AG09319 (cell line): Measurements from ENCODE around the gene CTNND2.

Source experiments
- DNase-seq: peaks from one replicate; pipeline ENCODE4 v3.0.0-alpha.2; 2010; ENCODE audit warnings: low read depth; ENCODE audit errors: extremely low read depth
- TF ChIP-seq, protein P1 (sequence below): IDR thresholded peaks from 2 replicates; pipeline ENCODE4 v1.5.1; 2011; ENCODE audit warnings: low read depth, mild to moderate bottlenecking, inconsistent platforms, low read length, moderate library complexity

Gene CTNND2

DNA sequence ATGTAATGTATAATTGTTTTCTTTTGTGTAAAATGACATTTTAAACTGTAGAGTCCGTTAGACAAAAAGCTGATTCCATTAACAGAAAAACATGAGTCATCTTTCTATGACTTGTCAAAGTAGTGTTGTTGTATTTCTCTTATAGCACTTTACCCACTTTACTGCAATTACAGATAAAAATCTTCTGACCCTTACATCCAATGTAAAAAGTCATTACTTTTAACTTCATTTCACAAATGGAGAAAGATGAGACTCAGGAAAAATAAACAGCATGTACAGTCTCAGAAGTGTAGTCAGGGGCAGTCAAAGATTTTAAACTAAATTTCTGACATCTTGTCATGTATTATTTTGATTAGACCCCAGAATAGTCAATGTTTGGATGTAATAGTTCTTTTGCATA lies 146.6 kb downstream of the CTNND2 start:
- TF ChIP-seq, protein P1, sequence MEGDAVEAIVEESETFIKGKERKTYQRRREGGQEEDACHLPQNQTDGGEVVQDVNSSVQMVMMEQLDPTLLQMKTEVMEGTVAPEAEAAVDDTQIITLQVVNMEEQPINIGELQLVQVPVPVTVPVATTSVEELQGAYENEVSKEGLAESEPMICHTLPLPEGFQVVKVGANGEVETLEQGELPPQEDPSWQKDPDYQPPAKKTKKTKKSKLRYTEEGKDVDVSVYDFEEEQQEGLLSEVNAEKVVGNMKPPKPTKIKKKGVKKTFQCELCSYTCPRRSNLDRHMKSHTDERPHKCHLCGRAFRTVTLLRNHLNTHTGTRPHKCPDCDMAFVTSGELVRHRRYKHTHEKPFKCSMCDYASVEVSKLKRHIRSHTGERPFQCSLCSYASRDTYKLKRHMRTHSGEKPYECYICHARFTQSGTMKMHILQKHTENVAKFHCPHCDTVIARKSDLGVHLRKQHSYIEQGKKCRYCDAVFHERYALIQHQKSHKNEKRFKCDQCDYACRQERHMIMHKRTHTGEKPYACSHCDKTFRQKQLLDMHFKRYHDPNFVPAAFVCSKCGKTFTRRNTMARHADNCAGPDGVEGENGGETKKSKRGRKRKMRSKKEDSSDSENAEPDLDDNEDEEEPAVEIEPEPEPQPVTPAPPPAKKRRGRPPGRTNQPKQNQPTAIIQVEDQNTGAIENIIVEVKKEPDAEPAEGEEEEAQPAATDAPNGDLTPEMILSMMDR = no peak
- DNase-seq = no peak

DNA sequence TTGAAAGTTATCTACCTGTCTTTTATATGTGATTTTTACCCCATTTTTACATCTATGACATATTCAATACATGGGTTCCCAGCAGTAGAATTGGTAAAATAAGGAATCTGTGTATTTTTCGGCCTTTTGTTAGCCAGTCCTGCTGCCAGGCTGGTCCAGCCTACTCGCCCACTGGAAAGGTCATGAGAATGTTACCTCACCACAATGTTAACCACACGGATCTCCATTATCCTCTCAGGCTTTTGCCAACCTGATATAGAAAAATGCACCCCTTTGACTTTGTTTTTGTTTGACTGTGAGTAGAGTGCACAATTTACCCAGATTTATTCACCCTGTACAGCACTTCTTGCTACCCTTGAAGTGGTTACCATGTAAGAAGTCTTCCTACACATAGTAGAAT lies 167.2 kb downstream of the CTNND2 start:
- DNase-seq = no peak
- TF ChIP-seq, protein P1 = no peak

DNA sequence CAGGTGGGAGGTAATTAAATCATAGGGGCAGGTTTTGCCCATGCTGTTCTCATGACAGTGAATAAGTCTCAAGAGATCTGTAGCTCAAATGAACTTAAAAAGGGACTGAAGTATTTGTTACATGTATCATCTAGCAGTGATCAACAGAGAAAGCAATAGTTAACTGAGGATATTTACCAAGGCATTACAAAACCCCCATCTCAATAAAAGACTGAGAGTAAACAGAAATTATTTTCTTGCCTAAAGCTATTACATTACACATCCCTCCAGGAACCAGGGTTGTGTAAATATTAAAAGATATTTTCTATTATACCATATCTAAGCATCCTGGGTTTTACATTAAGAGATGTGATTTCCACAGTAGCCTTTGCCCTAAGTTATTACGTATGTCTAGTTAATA lies 169.9 kb downstream of the CTNND2 start:
- TF ChIP-seq, protein P1 = no peak

DNA sequence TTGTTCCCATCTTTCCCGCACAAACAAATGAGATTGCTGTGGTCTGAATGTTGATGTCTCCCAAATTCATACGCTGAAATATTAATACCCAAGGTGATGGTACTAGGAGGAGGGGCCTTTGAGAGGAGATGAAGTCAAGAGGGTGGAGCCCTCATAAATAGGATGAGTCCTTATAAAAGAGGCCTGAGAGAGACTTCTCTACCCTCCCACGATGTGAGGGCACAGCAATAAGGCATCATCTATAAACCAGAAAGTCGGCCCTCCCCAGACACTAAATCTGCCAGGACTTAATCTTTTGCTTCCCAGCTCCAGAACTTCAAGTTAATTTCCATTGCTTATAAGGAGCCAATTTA lies 170.4 kb downstream of the CTNND2 start:
- DNase-seq = no peak
- TF ChIP-seq, protein P1 = no peak

More for the DNA sequence above, 169.9 kb downstream of the CTNND2 start:
- no peak for DNase-seq

DNA sequence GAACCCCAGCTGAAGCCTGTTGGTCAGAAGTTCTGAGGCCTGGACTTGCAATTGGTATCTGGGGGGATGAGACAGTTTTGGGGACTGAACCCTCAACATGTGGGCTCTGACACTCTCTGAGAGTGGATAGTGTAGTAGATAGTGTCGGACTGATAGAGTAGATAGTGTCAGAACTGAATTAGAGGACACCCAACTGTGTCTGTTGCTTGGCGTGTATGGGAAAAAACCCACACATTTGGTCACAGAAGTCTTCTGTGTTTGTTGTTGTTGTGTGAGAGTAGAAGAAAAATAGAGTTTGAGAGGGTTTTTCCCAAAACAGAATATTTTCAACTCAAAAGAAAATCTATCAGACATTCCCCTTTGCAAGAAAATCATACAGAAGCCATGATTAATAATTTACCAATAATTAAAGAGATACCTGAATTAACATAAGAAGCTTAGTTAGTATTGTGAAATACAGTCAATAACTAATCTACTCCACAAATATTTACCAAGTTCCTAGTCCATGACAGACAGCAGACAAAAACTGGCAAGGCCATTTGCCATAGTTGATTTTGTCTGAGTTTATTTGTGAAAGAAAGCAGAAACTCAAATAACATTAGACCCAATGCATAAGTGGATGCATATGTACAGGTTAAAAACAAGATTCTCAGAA lies 170.9 kb downstream of the CTNND2 start:
- no peak for DNase-seq
- TF ChIP-seq, protein P1 = no peak

DNA sequence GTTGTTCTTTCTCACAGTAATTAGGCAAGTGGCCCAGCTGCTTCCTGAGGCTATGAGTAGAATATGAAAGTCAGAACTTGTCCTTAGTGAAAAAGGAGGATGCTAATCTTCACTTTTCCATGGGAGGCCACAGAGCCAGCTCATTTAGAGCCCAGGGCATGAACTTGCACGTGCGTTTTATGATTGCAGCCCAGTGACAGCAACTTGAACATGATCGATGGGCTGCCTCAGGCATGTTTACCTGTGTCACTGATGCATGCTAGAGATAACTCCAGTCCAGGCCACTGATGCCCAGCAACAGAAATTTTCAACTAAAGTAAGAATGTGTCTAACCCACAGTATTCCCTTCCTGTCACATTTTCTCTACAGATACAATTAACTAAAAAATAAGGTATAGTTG lies 179.3 kb downstream of the CTNND2 start:
- DNase-seq = no peak
- TF ChIP-seq, protein P1 = no peak

DNA sequence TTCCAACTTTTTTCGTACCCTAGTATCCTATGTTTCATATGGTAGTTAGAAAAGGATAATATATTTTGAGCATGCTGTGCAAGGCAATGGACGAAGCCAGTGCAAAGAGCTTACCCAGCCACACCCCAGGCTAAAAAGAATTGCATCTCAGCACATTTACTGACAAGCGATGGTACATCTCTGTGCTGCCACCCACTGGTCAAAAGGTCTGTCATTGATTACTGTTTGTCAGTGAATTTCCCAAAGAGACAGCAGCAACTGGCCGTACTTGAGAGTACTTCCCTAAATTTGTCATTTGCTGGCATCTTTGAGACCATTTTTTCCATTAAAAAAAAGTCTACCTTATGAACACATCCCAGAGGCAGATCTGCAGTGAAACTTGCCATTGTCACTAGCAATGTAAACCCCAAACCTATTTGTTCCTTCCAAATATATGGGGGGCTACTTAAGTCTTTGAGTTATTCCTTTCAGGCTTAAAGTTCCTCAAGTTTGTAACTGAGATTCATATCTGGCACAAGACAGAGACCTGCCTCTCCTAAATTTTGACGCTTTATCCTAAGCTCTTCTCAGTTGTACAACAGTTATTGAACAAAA lies 184.3 kb downstream of the CTNND2 start:
- TF ChIP-seq, protein P1 = no peak
- DNase-seq = no peak
